ENCODE data around the gene PDCD10.

The PDCD10 gene

GRCh38 chr3:167718582-167718981, 16.1 kb downstream of the PDCD10 start:
- Mint-ChIP-seq H3K9me3 (ENCODE audit: low read depth) (no peaks in the 10 kb centered on the region), H3K36me3 (peaks cover 45% of the 10 kb centered on the region), H3K27ac (peak overlapping the region; percentile 7), H3K27me3 (no peaks in the 10 kb centered on the region), H3K4me1 (ENCODE audit: low read depth) (peaks cover 70% of the 10 kb centered on the region), H3K4me3 (no peak overlapping the region)

- H3K27me3 Mint-ChIP-seq: no peaks in the 10 kb centered on the region
- peaks cover 71% of the 10 kb centered on the region for H3K4me1 Mint-ChIP-seq (ENCODE audit: low read depth)
- no peaks in the 10 kb centered on the region for H3K9me3 Mint-ChIP-seq (ENCODE audit: low read depth)
- peaks cover 46% of the 10 kb centered on the region for H3K36me3 Mint-ChIP-seq
- no peak overlapping the region for H3K27ac Mint-ChIP-seq
- H3K4me3 Mint-ChIP-seq: no peak overlapping the region
Observed at GRCh38 chr3:167716920-167717319, 17.8 kb downstream of the PDCD10 start.

GRCh38 chr3:167714871-167715270, 19.8 kb downstream of the PDCD10 start:
- Mint-ChIP-seq H3K9me3 (ENCODE audit: low read depth) (no peaks in the 10 kb centered on the region), H3K4me1 (ENCODE audit: low read depth) (peaks cover 72% of the 10 kb centered on the region), H3K4me3 (no peak overlapping the region), H3K27me3 (no peaks in the 10 kb centered on the region), H3K27ac (no peak overlapping the region), H3K36me3 (peaks cover 38% of the 10 kb centered on the region)

GRCh38 chr3:167712445-167712844, 22.2 kb downstream of the PDCD10 start:
- no peaks in the 10 kb centered on the region for H3K27me3 Mint-ChIP-seq
- H3K4me3 Mint-ChIP-seq: no peak overlapping the region
- H3K27ac Mint-ChIP-seq: peak overlapping the region; percentile 22
- H3K9me3 Mint-ChIP-seq (ENCODE audit: low read depth): no peaks in the 10 kb centered on the region
- peaks cover 64% of the 10 kb centered on the region for H3K4me1 Mint-ChIP-seq (ENCODE audit: low read depth)
- peaks cover 21% of the 10 kb centered on the region for H3K36me3 Mint-ChIP-seq

GRCh38 chr3:167711439-167711838, 23.3 kb downstream of the PDCD10 start:
- H3K36me3 Mint-ChIP-seq: peaks cover 21% of the 10 kb centered on the region
- no peaks in the 10 kb centered on the region for H3K9me3 Mint-ChIP-seq (ENCODE audit: low read depth)
- no peaks in the 10 kb centered on the region for H3K27me3 Mint-ChIP-seq
- H3K4me3 Mint-ChIP-seq: no peak overlapping the region
- H3K4me1 Mint-ChIP-seq (ENCODE audit: low read depth): peaks cover 64% of the 10 kb centered on the region
- H3K27ac Mint-ChIP-seq: no peak overlapping the region

GRCh38 chr3:167710552-167710951, 24.1 kb downstream of the PDCD10 start:
- Mint-ChIP-seq H3K4me3 (no peak overlapping the region), H3K27me3 (no peaks in the 10 kb centered on the region), H3K36me3 (peaks cover 21% of the 10 kb centered on the region), H3K27ac (no peak overlapping the region), H3K4me1 (ENCODE audit: low read depth) (peaks cover 65% of the 10 kb centered on the region), H3K9me3 (ENCODE audit: low read depth) (no peaks in the 10 kb centered on the region)

- H3K4me3 Mint-ChIP-seq: no peak overlapping the region
- H3K27me3 Mint-ChIP-seq: no peaks in the 10 kb centered on the region
- no peaks in the 10 kb centered on the region for H3K9me3 Mint-ChIP-seq (ENCODE audit: low read depth)
- no peak overlapping the region for H3K27ac Mint-ChIP-seq
- H3K36me3 Mint-ChIP-seq: peaks cover 12% of the 10 kb centered on the region
- H3K4me1 Mint-ChIP-seq (ENCODE audit: low read depth): peaks cover 58% of the 10 kb centered on the region
Observed at GRCh38 chr3:167709690-167710089, 25.0 kb downstream of the PDCD10 start.

GRCh38 chr3:167705840-167706239, 28.9 kb downstream of the PDCD10 start:
- Mint-ChIP-seq H3K36me3 (peaks cover 15% of the 10 kb centered on the region), H3K4me1 (ENCODE audit: low read depth) (peaks cover 27% of the 10 kb centered on the region), H3K4me3 (no peak overlapping the region), H3K27ac (peak overlapping the region; percentile 58), H3K27me3 (no peaks in the 10 kb centered on the region), H3K9me3 (ENCODE audit: low read depth) (no peaks in the 10 kb centered on the region)

- no peak overlapping the region for H3K27ac Mint-ChIP-seq
Observed at GRCh38 chr3:167700926-167701325, 33.8 kb downstream of the PDCD10 start.

GRCh38 chr3:167700046-167700445, 34.6 kb downstream of the PDCD10 start:
- peaks cover 18% of the 10 kb centered on the region for H3K4me1 Mint-ChIP-seq (ENCODE audit: low read depth)
- H3K27me3 Mint-ChIP-seq: no peaks in the 10 kb centered on the region
- peaks cover 11% of the 10 kb centered on the region for H3K36me3 Mint-ChIP-seq
- H3K9me3 Mint-ChIP-seq (ENCODE audit: low read depth): no peaks in the 10 kb centered on the region
- H3K27ac Mint-ChIP-seq: peak overlapping the region; percentile 13
- H3K4me3 Mint-ChIP-seq: no peak overlapping the region

More at GRCh38 chr3:167700926-167701325, 33.8 kb downstream of the PDCD10 start:
- Mint-ChIP-seq H3K36me3 (peaks cover 13% of the 10 kb centered on the region), H3K9me3 (ENCODE audit: low read depth) (no peaks in the 10 kb centered on the region), H3K27me3 (no peaks in the 10 kb centered on the region), H3K4me3 (no peak overlapping the region), H3K4me1 (ENCODE audit: low read depth) (peaks cover 22% of the 10 kb centered on the region)

GRCh38 chr3:167694121-167694520, 40.6 kb downstream of the PDCD10 start:
- peaks cover 9% of the 10 kb centered on the region for H3K36me3 Mint-ChIP-seq
- H3K4me1 Mint-ChIP-seq (ENCODE audit: low read depth): peaks cover 26% of the 10 kb centered on the region
- H3K9me3 Mint-ChIP-seq (ENCODE audit: low read depth): no peaks in the 10 kb centered on the region
- no peaks in the 10 kb centered on the region for H3K27me3 Mint-ChIP-seq
- H3K4me3 Mint-ChIP-seq: no peak overlapping the region
- peak overlapping the region; percentile 79 for H3K27ac Mint-ChIP-seq

GRCh38 chr3:167691366-167691765, 43.3 kb downstream of the PDCD10 start:
- H3K27me3 Mint-ChIP-seq: no peaks in the 10 kb centered on the region
- H3K4me1 Mint-ChIP-seq (ENCODE audit: low read depth): peaks cover 21% of the 10 kb centered on the region
- H3K4me3 Mint-ChIP-seq: no peak overlapping the region
- H3K27ac Mint-ChIP-seq: peak overlapping the region; percentile 73
- H3K36me3 Mint-ChIP-seq: peaks cover 9% of the 10 kb centered on the region
- H3K9me3 Mint-ChIP-seq (ENCODE audit: low read depth): no peaks in the 10 kb centered on the region

- Mint-ChIP-seq H3K36me3 (peaks cover 13% of the 10 kb centered on the region), H3K27me3 (no peaks in the 10 kb centered on the region), H3K4me3 (no peak overlapping the region), H3K27ac (no peak overlapping the region), H3K4me1 (ENCODE audit: low read depth) (no peaks in the 10 kb centered on the region), H3K9me3 (ENCODE audit: low read depth) (no peaks in the 10 kb centered on the region)
Observed at GRCh38 chr3:167684388-167684993, 50.2 kb downstream of the PDCD10 start.

- Mint-ChIP-seq H3K27ac (no peak overlapping the region), H3K36me3 (peaks cover 44% of the 10 kb centered on the region), H3K4me1 (ENCODE audit: low read depth) (no peaks in the 10 kb centered on the region), H3K9me3 (ENCODE audit: low read depth) (peaks cover 21% of the 10 kb centered on the region), H3K27me3 (no peaks in the 10 kb centered on the region), H3K4me3 (no peak overlapping the region)
Observed at GRCh38 chr3:167679526-167679925, 55.2 kb downstream of the PDCD10 start.

GRCh38 chr3:167675848-167676247, 58.8 kb downstream of the PDCD10 start:
- Mint-ChIP-seq H3K27me3 (no peaks in the 10 kb centered on the region), H3K27ac (no peak overlapping the region), H3K9me3 (ENCODE audit: low read depth) (peaks cover 24% of the 10 kb centered on the region), H3K4me3 (no peak overlapping the region), H3K36me3 (peaks cover 56% of the 10 kb centered on the region), H3K4me1 (ENCODE audit: low read depth) (no peaks in the 10 kb centered on the region)

GRCh38 chr3:167673221-167673620, 61.5 kb downstream of the PDCD10 start:
- H3K36me3 Mint-ChIP-seq: peaks cover 44% of the 10 kb centered on the region
- H3K27me3 Mint-ChIP-seq: no peaks in the 10 kb centered on the region

More at GRCh38 chr3:167673221-167673620, 61.5 kb downstream of the PDCD10 start:
- Mint-ChIP-seq H3K4me3 (no peak overlapping the region), H3K27ac (no peak overlapping the region), H3K4me1 (ENCODE audit: low read depth) (no peaks in the 10 kb centered on the region), H3K9me3 (ENCODE audit: low read depth) (peaks cover 24% of the 10 kb centered on the region)

Data from activated naive CD8-positive, alpha-beta T cell (primary cell).